Measurements from ENCODE around the gene PJA2.

PJA2 gene

DNA sequence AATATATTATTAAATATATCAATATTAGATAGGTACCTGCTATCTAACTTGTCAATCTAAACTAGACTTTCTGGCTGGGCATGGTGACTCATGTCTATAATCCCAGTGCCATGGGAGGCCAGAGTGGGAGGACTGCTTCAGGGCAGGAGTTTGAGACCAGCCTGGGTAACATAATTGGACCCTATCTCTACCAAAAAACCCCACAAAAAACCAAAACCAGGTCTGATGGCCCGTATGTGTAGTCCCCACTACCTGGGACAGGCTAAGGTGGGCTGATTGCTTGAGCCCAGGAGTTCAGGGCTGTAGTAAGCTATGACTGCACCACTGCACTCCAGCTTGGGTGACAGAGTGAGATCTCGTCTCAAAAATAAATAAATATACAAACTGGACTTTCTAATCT is 55.0 kb downstream of the PJA2 start:
- no peak for FAIRE-seq
- DNase-seq (ENCODE audit: extremely low spot score, insufficient read length, low read depth): no peak

- FAIRE-seq (no peak), DNase-seq (ENCODE audit: extremely low spot score, insufficient read length, low read depth) (no peak)
Measured at GRCh38 chr5:109351988-109352864, 57.5 kb downstream of the PJA2 start.

DNA sequence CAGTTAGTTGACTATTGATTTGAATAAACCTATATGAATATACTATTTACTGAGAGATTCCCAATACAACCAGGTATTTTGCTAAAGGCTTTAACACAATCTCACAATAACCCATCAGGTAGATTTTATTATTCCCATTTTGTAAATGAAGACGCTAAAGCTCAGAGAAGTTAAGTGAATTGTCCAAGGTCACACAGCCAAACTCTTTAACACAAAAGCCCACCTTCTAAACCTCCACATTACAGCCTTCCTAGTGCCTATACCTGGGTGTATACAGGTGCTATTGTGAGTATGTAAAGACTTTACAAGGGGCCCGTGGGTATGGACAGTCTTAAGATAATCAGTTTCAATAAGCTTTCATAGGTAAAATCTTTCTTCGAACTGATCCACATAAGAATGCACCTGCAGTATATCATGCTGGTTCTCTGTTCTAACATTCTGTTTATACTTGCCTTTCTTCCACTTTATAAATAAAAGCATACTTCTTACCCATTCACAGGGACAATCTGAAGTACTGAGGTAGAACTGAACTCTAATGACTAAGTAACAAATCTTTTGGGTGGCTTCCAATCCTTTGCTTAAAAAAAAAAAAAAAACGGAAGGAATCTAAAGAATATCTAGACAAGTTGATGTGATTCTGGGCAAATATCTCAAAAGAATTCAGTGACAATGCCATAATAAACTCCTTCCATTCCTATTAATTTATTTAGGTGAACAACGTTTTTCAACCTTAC is 59.1 kb downstream of the PJA2 start:
- FAIRE-seq (no peak), DNase-seq (ENCODE audit: extremely low spot score, insufficient read length, low read depth) (no peak)

GRCh38 chr5:109349388-109349787 is 60.4 kb downstream of the PJA2 start:
- FAIRE-seq (no peak), DNase-seq (ENCODE audit: extremely low spot score, insufficient read length, low read depth) (no peak)

GRCh38 chr5:109347252-109347888 is 62.4 kb downstream of the PJA2 start:
- no peak for FAIRE-seq
- no peak for DNase-seq (ENCODE audit: extremely low spot score, insufficient read length, low read depth)

- DNase-seq (ENCODE audit: extremely low spot score, insufficient read length, low read depth) (no peak), FAIRE-seq (no peak)
Measured at GRCh38 chr5:109345699-109346098, 64.1 kb downstream of the PJA2 start.

- FAIRE-seq: no peak
Measured at GRCh38 chr5:109340351-109340750, 69.4 kb downstream of the PJA2 start.

GRCh38 chr5:109335114-109335513 is 74.7 kb downstream of the PJA2 start:
- no peak for FAIRE-seq
- no peak for DNase-seq (ENCODE audit: extremely low spot score, insufficient read length, low read depth)

More at GRCh38 chr5:109340351-109340750, 69.4 kb downstream of the PJA2 start:
- DNase-seq (ENCODE audit: extremely low spot score, insufficient read length, low read depth): no peak

- DNase-seq (ENCODE audit: extremely low spot score, insufficient read length, low read depth) (no peak), FAIRE-seq (no peak)
Measured at GRCh38 chr5:109334056-109334455, 75.7 kb downstream of the PJA2 start.

GRCh38 chr5:109329333-109330237 is 80.2 kb downstream of the PJA2 start:
- FAIRE-seq (no peak), DNase-seq (ENCODE audit: extremely low spot score, insufficient read length, low read depth) (no peak)

DNA sequence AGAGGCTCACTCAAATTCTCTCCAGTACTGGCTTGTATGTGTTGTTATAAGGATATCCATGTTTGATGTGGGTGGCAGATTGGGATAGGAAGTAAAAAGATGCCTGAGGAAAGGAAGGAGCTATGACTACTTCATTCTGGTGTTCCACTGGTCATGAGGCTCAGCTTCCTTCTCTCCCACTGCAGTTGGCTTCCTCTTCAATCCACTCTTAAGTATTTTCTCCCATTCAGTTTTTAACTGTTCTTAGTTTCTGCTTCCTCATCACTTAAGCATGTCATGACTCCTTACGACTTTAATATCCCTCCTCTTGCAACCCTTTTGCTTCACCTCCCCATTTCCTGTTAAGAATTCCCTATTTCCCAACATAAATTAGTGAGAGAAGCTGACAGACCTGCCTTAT is 81.1 kb downstream of the PJA2 start:
- DNase-seq (ENCODE audit: extremely low spot score, insufficient read length, low read depth) (no peak), FAIRE-seq (no peak)

DNA sequence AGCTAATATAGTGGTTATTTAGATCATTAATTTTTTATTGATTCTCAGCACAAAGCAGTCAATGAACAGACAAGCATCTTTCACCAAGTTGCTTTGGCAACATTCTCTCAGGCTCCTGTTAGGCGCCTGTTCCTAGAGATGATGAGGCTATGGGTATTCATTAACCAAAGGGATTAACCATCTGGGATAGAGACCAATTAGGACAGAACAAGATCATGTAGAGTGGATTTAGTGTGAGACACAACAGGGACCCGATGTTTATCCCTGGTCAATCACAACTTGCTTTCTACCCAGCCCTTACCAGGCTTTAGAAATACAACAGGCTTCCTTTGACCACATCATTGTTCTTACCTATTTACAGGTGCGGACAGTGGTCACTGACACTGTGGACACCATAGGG is 82.2 kb downstream of the PJA2 start:
- no peak for DNase-seq (ENCODE audit: extremely low spot score, insufficient read length, low read depth)
- no peak for FAIRE-seq

DNA sequence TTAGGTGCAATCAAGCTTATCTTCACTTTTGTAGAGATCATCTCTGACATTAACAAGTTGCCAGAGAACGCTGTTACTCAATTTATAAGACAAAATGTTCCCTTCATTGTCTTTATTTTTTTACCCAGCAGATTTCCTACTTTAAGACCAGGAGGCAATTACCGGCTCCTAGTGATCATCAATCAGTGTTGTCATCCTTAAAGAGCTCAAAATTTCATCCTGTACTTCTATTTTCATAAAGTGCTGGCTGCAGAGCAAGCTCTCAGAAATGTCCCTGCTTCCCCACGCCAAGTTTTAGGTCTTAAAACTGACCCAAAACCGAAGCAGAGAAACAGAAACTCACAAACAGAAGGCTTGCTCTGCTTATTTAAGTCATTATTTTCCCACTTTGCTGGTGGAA is 82.9 kb downstream of the PJA2 start:
- DNase-seq (ENCODE audit: extremely low spot score, insufficient read length, low read depth): no peak
- FAIRE-seq: no peak

DNA sequence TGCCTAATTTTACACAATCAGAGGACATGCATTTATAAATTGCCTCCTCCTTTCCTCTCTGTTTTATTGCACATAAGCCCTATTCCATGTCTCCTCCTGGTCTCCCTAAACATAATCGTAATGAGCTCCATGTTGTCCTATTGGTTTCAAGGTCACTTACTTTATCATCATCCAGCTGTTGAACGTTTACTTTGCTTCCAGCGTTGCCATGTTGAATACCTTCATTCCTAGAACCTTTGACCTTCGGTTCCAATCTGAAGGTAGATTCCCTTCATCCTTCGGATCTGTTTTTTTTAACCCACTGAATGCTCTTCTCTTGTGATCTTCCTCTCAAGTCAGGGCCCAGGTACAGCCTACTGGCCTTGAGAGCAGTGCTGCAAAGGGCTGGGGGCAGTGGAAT is 84.3 kb downstream of the PJA2 start:
- DNase-seq (ENCODE audit: extremely low spot score, insufficient read length, low read depth) (no peak), FAIRE-seq (no peak)

DNA sequence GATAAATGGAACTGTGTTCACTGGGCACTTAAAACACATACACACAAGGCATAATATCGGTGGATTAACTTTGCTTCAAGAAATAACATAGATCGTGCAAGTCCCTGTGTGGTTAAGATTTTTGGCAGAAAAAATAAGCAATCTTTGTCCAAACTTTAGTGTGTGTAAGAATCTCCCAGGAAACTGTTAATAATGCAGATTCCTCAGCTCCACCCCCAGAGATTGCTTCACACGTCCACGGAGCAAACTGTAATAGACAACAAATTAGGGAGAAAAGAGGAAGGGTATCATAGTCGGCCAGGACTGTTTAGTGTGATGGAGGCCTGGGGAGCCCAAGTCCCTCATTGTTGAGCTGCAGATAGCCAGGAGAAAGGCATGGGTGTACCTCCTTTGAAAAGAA is 84.8 kb downstream of the PJA2 start:
- no peak for FAIRE-seq
- DNase-seq (ENCODE audit: extremely low spot score, insufficient read length, low read depth): no peak

- no peak for DNase-seq (ENCODE audit: extremely low spot score, insufficient read length, low read depth)
- FAIRE-seq: no peak
Measured at GRCh38 chr5:109324351-109324750, 85.4 kb downstream of the PJA2 start.

- FAIRE-seq (no peak), DNase-seq (ENCODE audit: extremely low spot score, insufficient read length, low read depth) (no peak)
Measured at GRCh38 chr5:109322694-109323093, 87.1 kb downstream of the PJA2 start.

DNA sequence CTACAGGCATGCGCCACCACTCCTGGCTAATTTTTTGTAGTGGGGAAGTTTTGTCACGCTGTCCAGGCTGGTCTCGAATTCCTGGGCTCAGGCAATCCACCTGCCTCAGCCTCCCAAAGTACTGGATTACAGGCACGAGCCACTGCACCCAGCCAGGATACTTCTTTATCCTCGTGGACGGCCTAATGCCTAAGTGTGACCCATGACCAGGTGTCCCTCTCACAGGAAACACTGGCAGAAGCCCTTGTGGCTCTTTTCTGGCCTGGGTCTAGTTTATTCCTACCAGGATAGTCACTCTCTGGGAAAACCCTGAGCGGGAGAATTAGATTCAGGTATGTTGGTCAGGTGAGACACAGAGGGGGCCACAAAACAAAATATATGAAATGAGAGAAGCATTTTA is 90.4 kb downstream of the PJA2 start:
- FAIRE-seq (no peak), DNase-seq (ENCODE audit: extremely low spot score, insufficient read length, low read depth) (no peak)

DNA sequence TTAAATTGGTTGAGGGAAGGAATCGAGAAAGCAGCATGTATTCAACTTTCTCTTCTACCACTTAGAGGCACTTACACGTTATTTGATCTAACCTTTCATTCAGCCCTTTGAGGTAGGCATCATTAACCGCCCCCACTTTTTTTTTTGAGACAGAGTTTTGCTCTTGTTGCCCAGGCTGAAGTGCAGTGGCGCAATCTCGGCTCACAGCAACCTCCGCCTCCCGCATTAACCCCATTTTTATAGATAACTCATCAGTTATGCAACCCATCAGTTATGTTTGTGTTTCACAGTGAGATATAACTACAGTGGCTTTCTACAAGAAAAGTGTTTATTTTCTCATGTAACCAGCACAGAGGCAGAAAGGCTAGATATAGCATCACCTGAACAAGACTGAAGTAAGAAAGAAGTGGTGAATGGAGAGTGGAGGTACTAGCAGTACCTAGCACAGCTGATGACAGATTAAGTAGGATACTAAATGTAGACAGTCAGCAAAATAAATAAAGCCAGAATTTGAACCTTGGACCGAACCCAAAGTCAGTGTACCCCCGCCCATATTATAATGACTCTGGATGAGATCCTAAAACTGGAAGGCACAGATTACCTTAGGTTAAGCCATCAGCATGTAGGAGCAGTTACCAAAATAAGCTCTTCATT is 91.2 kb downstream of the PJA2 start:
- FAIRE-seq: no peak
- no peak for DNase-seq (ENCODE audit: extremely low spot score, insufficient read length, low read depth)
